ENCODE data around the gene GPC5. TPM values are rescaled to one million over a fixed set of nuclear protein-coding genes. Genes with fewer than 3 reads are reported as not detected.

Gene GPC5
- total and polyA plus RNA-seq, 2 of the 8 experiments (the other 6 are each of a cell fraction or from before 2014, with no cell fraction given), result 0.20 to 0.39 TPM

GRCh38 chr13:91531646-91532045 is 133.2 kb downstream of the GPC5 start:
- Histone ChIP-seq H3K56ac (replicated peaks; ENCODE audit: insufficient read length, low read depth, low read length) (no peak overlapping the region), H3K36me3 (ENCODE audit: control insufficient read depth in 2 of 4, insufficient read depth in 4 of 4, low read length in 3 of 4) (no peaks in the 10 kb centered on the region), H2BK5ac (ENCODE audit: low read depth, low read length) (no peak overlapping the region), H4K8ac (ENCODE audit: extremely low read depth, insufficient read depth, low read length) (no peak overlapping the region), H2AK5ac (ENCODE audit: low read depth, low read length) (no peak overlapping the region), H3K14ac (ENCODE audit: insufficient read length) (no peak overlapping the region), H3K9ac (replicated peaks in 1 of 4; ENCODE audit: extremely low read depth in 1 of 4, low read depth in 3 of 4, low read length in 3 of 4) (no peak overlapping the region), H3K18ac (ENCODE audit: extremely low read depth, low read length) (no peak overlapping the region), H4K5ac (ENCODE audit: insufficient read length, low read depth, low read length) (no peak overlapping the region), H2BK15ac (ENCODE audit: low read length) (no peak overlapping the region), H3K4me3 (ENCODE audit: extremely low read depth in 1 of 4, insufficient read depth in 2 of 4, low read depth in 3 of 4, low read length in 4 of 4) (no peak overlapping the region), H2AFZ (ENCODE audit: low read length) (no peak overlapping the region), H3K27ac (ENCODE audit: low read depth, low read length) (no peak overlapping the region), H3K79me1 (ENCODE audit: low read depth, low read length) (no peaks in the 10 kb centered on the region), H2BK12ac (ENCODE audit: low read depth, low read length) (no peak overlapping the region), H3K9me3 (ENCODE audit: insufficient read depth in 2 of 2, low read depth in 1 of 2, low read length in 1 of 2) (peaks cover 0 to 5% of the 10 kb centered on the region in 2 experiments; a peak in 1 of 4 replicates), H4K20me1 (replicated peaks in 1 of 2; ENCODE audit: control insufficient read depth in 1 of 2, insufficient read depth in 2 of 2, low read length in 2 of 2) (no peaks in the 10 kb centered on the region), H4K91ac (replicated peaks; ENCODE audit: insufficient read length, low read length) (no peak overlapping the region), H2BK120ac (replicated peaks; ENCODE audit: low read depth, low read length) (no peak overlapping the region), H3K79me2 (ENCODE audit: control insufficient read depth in 1 of 2, insufficient read depth in 2 of 2, low read length in 2 of 2) (no peaks in the 10 kb centered on the region), H3K27me3 (replicated peaks in 1 of 4; ENCODE audit: control insufficient read depth in 3 of 4, extremely low read depth in 1 of 4, insufficient read depth in 3 of 4, low read length in 3 of 4) (no peaks in the 10 kb centered on the region), H3K4me1 (replicated peaks in 1 of 4; ENCODE audit: control insufficient read depth in 3 of 4, insufficient read depth in 4 of 4, low read length in 3 of 4) (no peaks in the 10 kb centered on the region), H2BK20ac (ENCODE audit: low read length) (no peak overlapping the region), H3K23me2 (ENCODE audit: low read depth, low read length) (no peaks in the 10 kb centered on the region), H3K23ac (ENCODE audit: insufficient read length) (no peak overlapping the region), H3K4ac (replicated peaks; ENCODE audit: insufficient read length, low read depth, low read length) (no peak overlapping the region), H3K4me2 (ENCODE audit: insufficient read depth in 1 of 2, low read depth in 2 of 2, low read length in 2 of 2) (no peak overlapping the region)
- DNase-seq (ENCODE audit: low read depth in 1 of 2, low spot score in 2 of 2), result no peak
- FAIRE-seq, result no peak
- 75% methylated on average over 2 of the region's 2 CpGs; no CpG with 5 or more reads in 1 of the 2 experiments for WGBS, 2 experiments (ENCODE audit: extremely low coverage in 1 of 2, insufficient coverage in 1 of 2, insufficient read length in 1 of 2, insufficient replicate concordance in 2 of 2, low coverage in 1 of 2, low lambda C conversion rate in 2 of 2, missing lambda C conversion rate in 1 of 2)
- CTCF ChIA-PET (ENCODE audit: partially characterized antibody), result interaction anchor here (1.2 kb wide), 1 partner anchor 45 kb away, joined by 4 read pairs; no protein-coding TSS in a partner anchor
- POLR2A ChIA-PET (ENCODE audit: partially characterized antibody), result no interaction called here
- TF ChIP-seq RAD21 (IDR thresholded peaks at IDR 0.05 in 1 of 2, conservative IDR thresholded peaks at IDR 0.05 in 1 of 2; ENCODE audit: low read depth in 2 of 2, low read length in 2 of 2), result no peak

All from H1 (cell line).